ENCODE measurements around the gene RFXAP.

Gene RFXAP

GRCh38 chr13:36817996-36818803 is 822 bp upstream of the RFXAP start:
- no peak for DNase-seq

GRCh38 chr13:36819739-36820090 is 693 bp downstream of the RFXAP start:
- DNase-seq = no peak

- DNase-seq = no peak
Measured at GRCh38 chr13:36820222-36820621, 1.2 kb downstream of the RFXAP start.

GRCh38 chr13:36822785-36823184 is 3.8 kb downstream of the RFXAP start:
- no peak for DNase-seq

GRCh38 chr13:36829753-36830152 is 10.7 kb downstream of the RFXAP start:
- no peak for DNase-seq

GRCh38 chr13:36831291-36831690 is 12.3 kb downstream of the RFXAP start:
- no peak for DNase-seq

- no peak for DNase-seq
Measured at GRCh38 chr13:36834299-36834698, 15.3 kb downstream of the RFXAP start.

- DNase-seq = no peak
Measured at GRCh38 chr13:36837354-36838092, 18.5 kb downstream of the RFXAP start.

GRCh38 chr13:36839281-36839680 is 20.3 kb downstream of the RFXAP start:
- DNase-seq = no peak

GRCh38 chr13:36839981-36840380 is 21.0 kb downstream of the RFXAP start:
- DNase-seq = no peak

- no peak for DNase-seq
Measured at GRCh38 chr13:36840718-36841250, 21.8 kb downstream of the RFXAP start.

- DNase-seq = no peak
Measured at GRCh38 chr13:36841391-36841790, 22.4 kb downstream of the RFXAP start.

GRCh38 chr13:36847606-36848005 is 28.6 kb downstream of the RFXAP start:
- DNase-seq = no peak

GRCh38 chr13:36848199-36848982 is 29.4 kb downstream of the RFXAP start:
- no peak for DNase-seq

- DNase-seq = no peak
Measured at GRCh38 chr13:36850790-36851438, 31.9 kb downstream of the RFXAP start.

GRCh38 chr13:36857253-36857652 is 38.2 kb downstream of the RFXAP start:
- DNase-seq = no peak

GRCh38 chr13:36858290-36858689 is 39.3 kb downstream of the RFXAP start:
- peak in 1 of 2 experiments; percentile 68 for DNase-seq

GRCh38 chr13:36859259-36859658 is 40.2 kb downstream of the RFXAP start:
- no peak for DNase-seq

GRCh38 chr13:36862002-36862685 is 43.1 kb downstream of the RFXAP start:
- DNase-seq = no peak

GRCh38 chr13:36862722-36863121 is 43.7 kb downstream of the RFXAP start:
- DNase-seq = no peak

- DNase-seq = no peak
Measured at GRCh38 chr13:36865265-36865664, 46.2 kb downstream of the RFXAP start.

GRCh38 chr13:36866232-36866631 is 47.2 kb downstream of the RFXAP start:
- DNase-seq = no peak

Data from NCI-H446 (cell line).